ENCODE results near the gene HBD. TPM values are rescaled to one million over a fixed set of nuclear protein-coding genes. Genes with fewer than 3 reads are reported as not detected.
"Not testable (repeated sequence)": the region's sequence is repeated elsewhere in the genome, so short reads cannot be mapped to it uniquely, and the experiment has no call there.

HBD gene
- not detected in 2 replicates for total RNA-seq (2014; rRNA removed; shearing (Covaris generic))

GRCh38 chr11:5234381-5234834 is at the start of gene HBD:
Gene HBD, minus strand, starts transcription at chr11:5234483. Its CDS starts 50 bp downstream, at chr11:5234433.
- no peak for DNase-seq (ENCODE audit: low spot score)

GRCh38 chr11:5283882-5284281 is 49.6 kb upstream of the HBD start:
- DNase-seq (ENCODE audit: low spot score): no peak

GRCh38 chr11:5283086-5283485 is 48.8 kb upstream of the HBD start:
- DNase-seq (ENCODE audit: low spot score): no peak

GRCh38 chr11:5282628-5283027 is 48.3 kb upstream of the HBD start:
- no peak for DNase-seq (ENCODE audit: low spot score)

- no peak for DNase-seq (ENCODE audit: low spot score)
Measured at GRCh38 chr11:5281596-5281995, 47.3 kb upstream of the HBD start.

GRCh38 chr11:5280582-5281102 is 46.4 kb upstream of the HBD start:
- peak; percentile 83 for DNase-seq (ENCODE audit: low spot score)

- DNase-seq (ENCODE audit: low spot score): no peak
Measured at GRCh38 chr11:5279471-5280090, 45.3 kb upstream of the HBD start.

- no peak for DNase-seq (ENCODE audit: low spot score)
Measured at GRCh38 chr11:5277807-5278382, 43.6 kb upstream of the HBD start.

GRCh38 chr11:5276697-5277096 is 42.4 kb upstream of the HBD start:
- DNase-seq (ENCODE audit: low spot score): no peak

- DNase-seq (ENCODE audit: low spot score): no peak
Measured at GRCh38 chr11:5275369-5276110, 41.3 kb upstream of the HBD start.

- DNase-seq (ENCODE audit: low spot score): no peak
Measured at GRCh38 chr11:5274395-5274794, 40.1 kb upstream of the HBD start.

- no peak for DNase-seq (ENCODE audit: low spot score)
Measured at GRCh38 chr11:5272395-5273017, 38.2 kb upstream of the HBD start.

GRCh38 chr11:5269715-5270147 is 35.4 kb upstream of the HBD start, which contains the start of gene HBE1:
Gene HBE1, minus strand, starts transcription at chr11:5269945. Its CDS starts 55 bp downstream, at chr11:5269890.
- no peak for DNase-seq (ENCODE audit: low spot score)

GRCh38 chr11:5267033-5267563 is 32.8 kb upstream of the HBD start:
- DNase-seq (ENCODE audit: low spot score): no peak

GRCh38 chr11:5266609-5267008 is 32.3 kb upstream of the HBD start:
- no peak for DNase-seq (ENCODE audit: low spot score)

GRCh38 chr11:5265832-5266231 is 31.5 kb upstream of the HBD start:
- DNase-seq (ENCODE audit: low spot score): no peak

- no peak for DNase-seq (ENCODE audit: low spot score)
Measured at GRCh38 chr11:5258543-5259262, 24.4 kb upstream of the HBD start.

- DNase-seq (ENCODE audit: low spot score): no peak
Measured at GRCh38 chr11:5257296-5257695, 23.0 kb upstream of the HBD start.

- not testable (repeated sequence) for DNase-seq (ENCODE audit: low spot score)
Measured at GRCh38 chr11:5254646-5255413, 20.5 kb upstream of the HBD start, which contains the start of gene HBG2. Gene HBG2, minus strand, starts transcription at chr11:5254781. Its CDS starts 53 bp downstream, at chr11:5254728.

- DNase-seq (ENCODE audit: low spot score): not testable (repeated sequence)
Measured at GRCh38 chr11:5254023-5254422, 19.7 kb upstream of the HBD start.

Measured in HT-29 (cell line).